Measurements from ENCODE around the gene NEK7.
A peak's percentile ranks its signal among the peaks of the same experiment; 100 is the strongest.
"Not testable (repeated sequence)": the region's sequence is repeated elsewhere in the genome, so short reads cannot be mapped to it uniquely, and the experiment has no call there.

The NEK7 gene

GRCh38 chr1:198173832-198174231, 17.0 kb downstream of the NEK7 start:
- DNase-seq, result no peak

- DNase-seq, result no peak
Observed at GRCh38 chr1:198174297-198174696, 17.5 kb downstream of the NEK7 start.

GRCh38 chr1:198175423-198176170, 18.8 kb downstream of the NEK7 start:
- DNase-seq, result no peak

GRCh38 chr1:198176179-198176578, 19.4 kb downstream of the NEK7 start:
- DNase-seq, result no peak

- no peak for DNase-seq
Observed at GRCh38 chr1:198177546-198177945, 20.7 kb downstream of the NEK7 start.

- DNase-seq, result no peak
Observed at GRCh38 chr1:198178615-198179014, 21.8 kb downstream of the NEK7 start.

GRCh38 chr1:198179556-198179981, 22.8 kb downstream of the NEK7 start:
- no peak for DNase-seq

GRCh38 chr1:198183605-198184004, 26.8 kb downstream of the NEK7 start:
- no peak for DNase-seq

GRCh38 chr1:198184516-198184915, 27.7 kb downstream of the NEK7 start:
- DNase-seq, result no peak

- DNase-seq, result no peak
Observed at GRCh38 chr1:198185146-198185545, 28.3 kb downstream of the NEK7 start.

GRCh38 chr1:198185759-198186158, 29.0 kb downstream of the NEK7 start:
- DNase-seq, result no peak

- no peak for DNase-seq
Observed at GRCh38 chr1:198186916-198187580, 30.2 kb downstream of the NEK7 start.

- no peak for DNase-seq
Observed at GRCh38 chr1:198187973-198188588, 31.3 kb downstream of the NEK7 start.

GRCh38 chr1:198191117-198191516, 34.3 kb downstream of the NEK7 start:
- no peak for DNase-seq

GRCh38 chr1:198193871-198194270, 37.1 kb downstream of the NEK7 start:
- not testable (repeated sequence) for DNase-seq

GRCh38 chr1:198196630-198197029, 39.8 kb downstream of the NEK7 start:
- no peak for DNase-seq

GRCh38 chr1:198197285-198197684, 40.5 kb downstream of the NEK7 start:
- DNase-seq, result no peak

- no peak for DNase-seq
Observed at GRCh38 chr1:198199105-198199504, 42.3 kb downstream of the NEK7 start.

GRCh38 chr1:198201956-198202784, 45.4 kb downstream of the NEK7 start:
- DNase-seq, result peak; percentile 69

GRCh38 chr1:198203434-198203833, 46.6 kb downstream of the NEK7 start:
- DNase-seq, result no peak

- DNase-seq, result no peak
Observed at GRCh38 chr1:198205016-198205684, 48.4 kb downstream of the NEK7 start.

GRCh38 chr1:198206292-198206691, 49.5 kb downstream of the NEK7 start:
- DNase-seq, result no peak

- DNase-seq, result no peak
Observed at GRCh38 chr1:198211696-198212095, 54.9 kb downstream of the NEK7 start.
